ENCODE results near the gene C2CD5. TPM values are rescaled to one million over a fixed set of nuclear protein-coding genes. Genes with fewer than 3 reads are reported as not detected.
"Not testable (repeated sequence)": the region's sequence is repeated elsewhere in the genome, so short reads cannot be mapped to it uniquely, and the experiment has no call there.

The C2CD5 gene
- total RNA-seq, 1 donor = 12.7 TPM

GRCh38 chr12:22481547-22482104 is 62.7 kb downstream of the C2CD5 start:
- no peak for DNase-seq (ENCODE audit: low read depth in 2 of 3, low spot score in 2 of 3)

DNA sequence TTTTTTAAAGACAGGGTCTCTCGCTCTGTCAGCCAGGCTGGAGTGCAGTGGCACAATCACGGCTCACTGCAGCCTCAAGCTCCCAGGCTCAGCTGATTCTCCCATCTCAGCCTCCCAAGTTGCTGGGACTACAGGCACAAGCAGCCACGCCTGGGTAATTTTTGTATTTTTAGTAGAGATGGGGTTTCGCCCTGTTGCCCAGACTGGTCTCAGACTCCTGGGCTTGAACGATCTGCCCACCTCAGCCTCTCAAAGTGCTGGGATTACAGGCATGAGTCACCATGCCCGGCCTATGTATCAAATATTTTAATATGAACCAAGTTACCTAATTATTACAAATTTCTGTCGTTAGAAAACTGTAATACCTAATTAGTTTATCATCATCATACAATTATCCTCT is 63.5 kb downstream of the C2CD5 start:
- DNase-seq (ENCODE audit: low read depth in 2 of 3, low spot score in 2 of 3) = not testable (repeated sequence)

DNA sequence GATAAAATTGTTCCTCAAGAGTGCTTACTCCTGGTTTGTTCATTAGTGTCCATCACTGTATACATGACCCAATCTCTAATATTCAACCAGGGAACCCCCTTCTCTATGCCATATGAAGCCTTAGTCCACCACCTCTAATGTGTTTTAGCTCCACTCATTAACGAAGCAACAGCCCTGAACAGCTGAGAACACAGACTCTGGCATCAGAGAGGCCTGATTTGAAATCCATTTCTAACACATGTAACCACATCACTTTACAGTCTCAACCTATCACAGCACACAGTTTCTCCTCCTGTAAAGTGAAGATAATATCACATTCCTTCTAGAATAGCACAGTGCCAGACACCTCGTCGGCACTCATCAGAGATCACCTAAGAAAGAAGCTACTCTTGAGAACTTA is 64.3 kb downstream of the C2CD5 start:
- no peak for DNase-seq (ENCODE audit: low read depth in 2 of 3, low spot score in 2 of 3)

DNA sequence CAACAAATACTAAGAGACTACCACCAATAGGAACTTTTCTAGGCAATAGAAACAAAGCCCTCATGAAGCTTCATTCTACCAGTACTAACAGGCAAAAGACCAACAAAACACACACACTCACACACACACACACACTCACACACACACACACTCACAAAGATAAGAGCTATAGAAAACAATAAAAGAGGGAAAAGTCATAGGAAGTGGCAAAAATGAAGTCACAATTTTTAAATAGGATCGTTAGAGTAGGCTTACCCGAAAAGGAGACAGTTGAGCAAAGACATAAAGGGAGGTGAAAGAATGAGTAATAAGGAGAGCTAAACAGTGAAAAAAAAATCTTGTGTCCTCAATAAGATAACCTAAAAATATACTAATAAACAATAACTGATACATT is 66.5 kb downstream of the C2CD5 start:
- no peak for DNase-seq (ENCODE audit: low read depth in 2 of 3, low spot score in 2 of 3)

DNA sequence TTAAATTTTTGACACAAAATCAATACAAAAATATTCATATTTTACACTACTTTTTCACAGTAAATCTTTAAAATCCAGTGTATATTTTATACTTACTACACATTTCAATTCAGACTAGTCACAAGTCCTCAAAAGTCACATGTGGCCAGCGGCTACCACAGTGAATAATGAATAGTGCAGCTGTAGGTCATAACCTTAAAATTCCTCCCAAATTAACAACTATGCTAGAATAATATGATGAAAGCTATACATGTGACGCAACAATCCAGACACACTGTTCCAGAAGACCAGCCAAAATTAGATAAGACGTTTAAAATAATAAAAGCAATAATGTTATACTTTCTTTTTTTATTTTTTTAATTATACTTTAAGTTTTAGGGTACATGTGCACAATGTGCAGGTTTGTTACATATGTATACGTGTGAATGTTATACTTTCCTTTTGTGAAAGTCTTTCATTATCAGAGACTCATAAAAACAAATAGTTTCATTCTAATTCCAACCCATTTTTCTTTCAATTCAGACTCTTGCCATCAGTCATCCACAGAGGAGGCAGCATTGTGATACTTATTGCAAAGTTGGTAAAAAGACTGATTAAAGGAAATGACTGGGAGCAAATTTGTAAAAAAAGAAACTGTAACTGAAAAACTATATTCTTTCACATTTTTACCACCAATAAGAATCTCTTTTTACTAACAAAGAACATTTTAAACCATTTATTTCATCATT is 67.0 kb downstream of the C2CD5 start:
- DNase-seq (ENCODE audit: low read depth in 2 of 3, low spot score in 2 of 3) = no peak

GRCh38 chr12:22476133-22476532 is 68.2 kb downstream of the C2CD5 start:
- DNase-seq (ENCODE audit: low read depth in 2 of 3, low spot score in 2 of 3) = no peak

DNA sequence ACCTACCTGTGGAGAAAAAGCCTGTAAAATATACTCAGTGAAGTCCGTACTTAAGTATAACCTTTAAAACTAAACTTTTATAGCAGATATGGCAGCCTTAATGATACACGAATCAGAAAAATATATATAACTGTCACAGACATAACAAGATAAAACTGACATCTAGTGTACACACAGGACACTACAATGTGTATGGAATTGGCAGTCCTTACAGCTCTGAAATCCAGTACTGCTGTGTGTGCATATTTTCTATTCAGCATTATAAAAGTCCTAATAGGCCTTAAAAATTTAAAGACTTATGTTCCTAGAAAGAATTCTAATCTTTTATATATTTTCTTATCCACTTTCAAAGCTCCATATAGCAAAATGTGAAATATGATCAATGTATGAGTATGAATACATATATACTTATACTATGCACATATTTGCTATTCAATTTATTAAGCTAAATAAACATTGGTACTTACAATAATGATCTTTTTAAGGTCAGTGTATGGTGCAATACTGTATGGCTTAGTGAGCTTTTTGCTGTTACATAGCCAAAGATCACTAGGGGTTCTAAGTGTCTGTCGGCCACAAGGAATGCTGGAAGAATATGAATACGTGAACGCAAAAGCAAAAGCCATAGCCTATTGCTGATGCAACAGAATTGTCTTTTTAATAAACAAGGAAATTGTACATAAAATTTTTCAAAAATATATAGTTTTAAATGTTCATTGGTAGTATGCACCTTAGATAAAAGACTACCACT is 69.2 kb downstream of the C2CD5 start:
- DNase-seq (ENCODE audit: low read depth in 2 of 3, low spot score in 2 of 3) = no peak

DNA sequence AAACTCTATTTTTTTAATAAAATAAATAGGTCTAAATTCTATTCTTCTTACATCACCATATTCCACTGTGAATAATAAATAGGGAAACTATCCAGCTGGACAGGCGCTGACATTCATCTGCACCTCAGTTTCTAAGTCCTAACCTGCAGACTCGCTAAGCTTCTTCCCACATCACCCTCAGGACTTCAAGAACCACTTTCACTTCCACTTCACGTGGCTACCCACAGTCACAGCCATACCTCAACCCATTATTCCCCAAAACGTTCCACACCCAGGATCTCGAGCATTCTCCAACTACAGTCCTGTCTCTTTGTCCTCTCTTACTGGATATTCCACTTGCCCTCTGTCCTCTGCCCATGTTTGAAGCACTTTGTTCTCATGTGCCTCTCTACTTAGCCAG is 71.1 kb downstream of the C2CD5 start:
- DNase-seq (ENCODE audit: low read depth in 2 of 3, low spot score in 2 of 3) = no peak

DNA sequence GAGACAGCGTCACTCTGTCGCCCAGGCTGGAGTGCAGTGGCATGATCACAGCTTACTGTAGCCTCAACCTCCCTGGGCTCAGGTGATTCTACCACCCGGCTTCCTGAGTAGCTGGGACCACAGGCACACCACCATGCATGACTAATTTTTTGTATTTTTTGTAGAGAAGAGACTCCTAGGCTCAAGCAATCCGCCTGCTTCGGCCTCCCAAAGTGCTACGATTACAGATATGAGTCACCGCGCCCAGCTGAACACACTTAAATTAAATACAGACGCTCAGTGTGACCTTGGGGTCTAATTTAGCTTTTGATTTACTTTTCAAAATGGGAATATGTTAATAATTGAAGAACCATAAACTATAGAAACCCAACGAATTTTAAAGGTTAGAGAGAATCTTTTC is 77.2 kb downstream of the C2CD5 start:
- DNase-seq (ENCODE audit: low read depth in 2 of 3, low spot score in 2 of 3) = no peak

GRCh38 chr12:22463306-22463705 is 81.0 kb downstream of the C2CD5 start:
- DNase-seq (ENCODE audit: low read depth in 2 of 3, low spot score in 2 of 3) = no peak

- no peak for DNase-seq (ENCODE audit: low read depth in 2 of 3, low spot score in 2 of 3)
Measured at GRCh38 chr12:22461786-22462185, 82.6 kb downstream of the C2CD5 start.

- DNase-seq (ENCODE audit: low read depth in 2 of 3, low spot score in 2 of 3) = peak in 2 of 3 donors; percentile 34 to 67
Measured at GRCh38 chr12:22459838-22460490, 84.4 kb downstream of the C2CD5 start.

- no peak for DNase-seq (ENCODE audit: low read depth in 2 of 3, low spot score in 2 of 3)
Measured at GRCh38 chr12:22458298-22458937, 85.9 kb downstream of the C2CD5 start.

DNA sequence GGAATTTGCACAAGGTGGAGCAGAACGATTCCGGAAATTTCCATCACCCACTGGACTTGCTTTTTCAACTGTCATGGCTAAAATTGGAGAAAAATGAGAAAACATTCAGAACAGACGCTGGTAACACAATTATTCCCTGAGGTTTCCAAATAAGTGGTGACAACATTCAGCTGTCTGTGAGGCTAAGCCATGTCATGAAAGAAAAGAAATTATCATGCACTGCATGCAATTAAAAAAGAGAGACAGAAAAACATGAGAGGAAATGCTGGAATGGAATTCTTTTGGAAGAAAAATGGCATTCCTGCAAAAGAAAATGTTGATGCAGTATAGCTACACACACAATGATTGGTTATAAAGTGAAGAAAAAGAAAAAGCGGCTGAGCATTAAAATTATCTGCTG is 87.3 kb downstream of the C2CD5 start:
- DNase-seq (ENCODE audit: low read depth in 2 of 3, low spot score in 2 of 3) = no peak

DNA sequence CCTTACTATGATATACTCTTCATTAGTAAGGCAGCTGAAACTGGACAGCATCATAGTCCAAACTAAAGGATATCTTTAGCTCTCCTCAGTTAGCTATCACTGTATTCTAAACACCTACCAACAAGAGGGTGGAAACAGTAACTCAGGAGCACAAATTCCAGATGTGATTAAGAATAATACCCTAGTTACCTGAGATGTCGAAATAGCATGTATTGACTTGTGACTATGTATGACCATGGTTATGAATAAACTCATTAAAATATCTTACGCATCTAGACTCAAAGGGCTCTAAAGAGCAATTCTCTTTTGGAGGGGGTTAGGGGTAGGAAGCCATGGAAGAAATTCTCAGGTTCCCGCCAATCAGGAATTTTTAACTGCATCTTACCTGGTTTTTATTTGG is 90.8 kb downstream of the C2CD5 start:
- no peak for DNase-seq (ENCODE audit: low read depth in 2 of 3, low spot score in 2 of 3)

- DNase-seq (ENCODE audit: low read depth in 2 of 3, low spot score in 2 of 3) = no peak
Measured at GRCh38 chr12:22447223-22447622, 97.1 kb downstream of the C2CD5 start.

DNA sequence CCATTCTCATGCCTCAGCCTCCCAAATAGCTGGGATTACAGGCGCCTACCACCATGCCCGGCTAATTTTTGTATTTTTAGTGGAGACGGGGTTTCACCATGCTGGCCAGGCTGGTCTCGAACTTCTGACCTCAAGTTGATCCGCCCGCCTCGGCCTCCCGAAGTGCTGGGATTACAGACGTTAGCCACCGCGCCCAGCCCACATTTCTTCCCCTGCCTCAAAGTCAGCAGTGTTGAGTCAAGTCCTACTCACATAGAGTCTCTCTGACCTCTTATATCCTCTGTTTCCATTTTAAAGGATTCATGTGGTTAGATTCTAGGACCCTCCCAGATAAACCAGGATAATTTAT is 100.1 kb downstream of the C2CD5 start:
- DNase-seq (ENCODE audit: low read depth in 2 of 3, low spot score in 2 of 3) = not testable (repeated sequence)

- DNase-seq (ENCODE audit: low read depth in 2 of 3, low spot score in 2 of 3) = peak; percentile 34 to 90 (median 81)
Measured at GRCh38 chr12:22443379-22444316, 100.7 kb downstream of the C2CD5 start.

DNA sequence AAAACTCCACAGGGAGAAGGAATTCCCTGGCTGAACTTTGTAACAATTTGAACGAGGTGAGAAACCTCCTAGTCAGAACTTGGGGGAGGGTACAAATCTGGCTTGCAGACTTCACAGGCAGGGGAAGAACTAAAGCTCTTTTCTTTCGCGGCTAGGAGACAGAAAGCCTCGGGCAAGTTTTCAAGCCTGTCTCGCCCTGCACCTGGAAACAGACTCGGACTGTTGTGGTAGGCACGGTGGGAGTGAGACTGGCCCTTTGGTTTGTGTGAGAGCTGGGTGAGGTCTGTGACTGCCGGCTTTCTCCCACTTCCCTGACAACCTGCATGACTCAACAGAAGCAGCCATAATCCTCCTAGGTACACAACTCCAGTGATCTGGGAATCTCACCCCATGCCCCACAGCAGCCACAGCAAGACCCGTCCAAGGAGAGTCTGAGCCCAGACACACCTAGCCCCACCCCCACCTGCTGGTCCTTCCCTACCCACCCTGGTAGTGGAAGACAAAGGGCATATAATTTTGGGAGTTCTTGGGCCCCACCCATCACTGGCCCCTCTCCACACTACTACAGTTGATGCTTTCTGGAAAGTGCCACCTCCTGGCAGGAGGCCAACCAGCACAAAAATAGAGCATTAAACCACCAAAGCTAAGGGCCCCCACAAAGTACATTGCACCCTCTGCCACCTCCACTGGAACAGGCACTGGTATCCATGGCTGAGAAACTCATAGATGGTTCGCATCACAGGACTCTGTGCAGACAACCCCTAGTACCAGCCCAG is 107.1 kb downstream of the C2CD5 start:
- no peak for DNase-seq (ENCODE audit: low read depth in 2 of 3, low spot score in 2 of 3)
